HAP-1 (cell line): ENCODE results near the gene EBF4.

Experiments
- DNase-seq, 2 experiments: peaks; one replicate each; pipeline ENCODE4 v3.0.0-alpha.2; 2016 to 2020; ENCODE audit warnings: low spot score in 2 of 2
- H3K27me3 ChIP-seq: fragments of 250-450 bp; sonication (Bioruptor Pico); 2 replicates; pipeline ENCODE4 v1.5.1; 2020; ENCODE audit warnings: low read depth, mild to moderate bottlenecking, moderate library complexity
- H3K36me3 ChIP-seq: fragments of 250-450 bp; sonication (Bioruptor Pico); replicated peaks from 2 replicates; pipeline ENCODE4 v1.5.1; 2020; ENCODE audit warnings: mild to moderate bottlenecking
- H3K4me1 ChIP-seq: fragments of 250-450 bp; sonication (Bioruptor Pico); 2 replicates; pipeline ENCODE4 v1.5.1; 2020; ENCODE audit warnings: mild to moderate bottlenecking
- H3K4me3 ChIP-seq: fragments of 250-450 bp; sonication (Bioruptor Pico); 2 replicates; pipeline ENCODE4 v1.5.1; 2020; ENCODE audit warnings: mild to moderate bottlenecking, moderate library complexity
- H3K9me3 ChIP-seq: fragments of 250-450 bp; sonication (Bioruptor Pico); 2 replicates; pipeline ENCODE4 v1.5.1; 2020; ENCODE audit warnings: mild to moderate bottlenecking, moderate library complexity
- in situ Hi-C: fragments of 300-500 bp; cut with MboI; formaldehyde crosslinking; loops from 3 replicates; pipeline ENCODE4 v1.14.3; 2020; ENCODE audit warnings: low sequenced_read_pairs, inconsistent platforms, mixed read lengths

Gene EBF4

DNA sequence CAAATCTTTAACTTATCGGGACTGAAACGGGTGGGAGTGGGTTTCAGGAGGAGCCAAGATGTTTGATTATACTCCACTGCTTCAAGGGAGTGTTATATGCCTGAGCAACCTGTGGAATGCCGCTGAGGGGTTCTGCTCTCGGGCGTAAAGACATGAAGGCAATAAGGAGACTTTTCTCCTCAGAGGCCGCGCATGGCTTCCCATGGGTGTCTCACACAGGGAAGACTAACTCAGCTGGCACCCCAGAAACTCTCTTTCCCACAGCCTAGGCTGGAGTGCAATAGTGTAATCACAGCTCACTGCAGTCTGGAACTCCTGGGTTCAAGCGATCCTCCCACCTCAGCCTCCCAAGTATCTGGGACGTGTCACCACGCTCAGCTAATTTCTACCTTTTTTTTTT lies 117.1 kb downstream of the EBF4 start:
- H3K4me1 ChIP-seq, result no peaks in the 10 kb centered on the region
- peaks cover 3% of the 10 kb centered on the region for H3K9me3 ChIP-seq
- H3K36me3 ChIP-seq, result no peaks in the 10 kb centered on the region
- no peak for DNase-seq
- in situ Hi-C loops, result no loop called here
- no peak overlapping the region for H3K4me3 ChIP-seq
- no peaks in the 10 kb centered on the region; the same call in 1 of the 2 replicates for H3K27me3 ChIP-seq
